Upper lobe of left lung (tissue), 4 donors: ENCODE results near the gene FAM193B.

Experiments
- POLR2A ChIP-seq, 4 donors: fragments of 450-650 bp; IDR thresholded peaks; one replicate each; pipeline ENCODE4 v1.5.1; 2016 to 2017; ENCODE audit warnings: antibody characterized with exemption in 4 of 4, mild to moderate bottlenecking in 2 of 4
- POLR2AphosphoS5 ChIP-seq, 2 donors: sonication (generic); formaldehyde crosslinking; IDR thresholded peaks; one replicate each; pipeline ENCODE4 v1.5.1; 2017; ENCODE audit warnings: antibody characterized with exemption in 2 of 2
- TF ChIP-seq, protein P1 (sequence below), 6 experiments: fragments of 450-650 bp in 4 of 6; fragments of 200-600 bp in 2 of 6; sonication (generic) in 2 of 6; IDR thresholded peaks; one replicate each; pipeline ENCODE4 v1.5.1; 2016 to 2019; ENCODE audit warnings: antibody characterized with exemption in 6 of 6

DNA sequence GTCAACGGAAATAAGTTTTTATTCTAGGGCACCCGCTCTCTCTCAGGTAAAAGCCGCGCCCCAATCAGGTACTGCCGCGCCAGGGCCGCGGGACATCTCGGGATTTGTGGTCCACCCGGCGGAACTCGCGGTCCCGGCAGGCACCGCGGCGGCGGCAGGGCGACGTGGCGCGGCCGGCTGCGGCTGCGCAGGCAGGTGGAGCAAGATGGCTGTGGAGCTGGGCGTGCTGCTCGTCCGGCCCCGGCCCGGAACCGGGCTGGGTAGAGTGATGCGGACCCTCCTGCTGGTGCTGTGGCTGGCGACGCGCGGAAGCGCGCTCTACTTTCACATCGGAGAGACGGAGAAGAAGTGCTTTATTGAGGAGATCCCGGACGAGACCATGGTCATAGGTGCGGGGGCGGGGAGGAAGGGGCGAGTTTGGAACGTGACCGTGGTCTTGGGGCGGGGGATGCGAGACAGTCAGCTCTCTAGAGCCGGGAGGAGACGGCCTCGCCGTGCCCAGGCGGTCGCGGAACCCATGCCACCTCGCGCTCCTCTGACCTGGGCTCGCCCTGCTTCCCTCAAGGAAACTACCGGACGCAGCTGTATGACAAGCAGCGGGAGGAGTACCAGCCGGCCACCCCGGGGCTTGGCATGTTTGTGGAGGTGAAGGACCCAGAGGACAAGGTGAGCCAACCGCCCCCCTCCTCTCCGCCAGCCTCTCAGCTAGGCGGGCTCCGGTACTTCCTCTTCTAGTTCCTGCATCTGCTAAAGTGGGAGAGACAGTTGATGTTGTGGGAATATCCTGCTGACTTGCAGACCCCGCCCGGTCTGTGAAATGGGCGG is 37.9 kb upstream of the FAM193B start, which contains the start of gene TMED9:
- TF ChIP-seq, protein P1, sequence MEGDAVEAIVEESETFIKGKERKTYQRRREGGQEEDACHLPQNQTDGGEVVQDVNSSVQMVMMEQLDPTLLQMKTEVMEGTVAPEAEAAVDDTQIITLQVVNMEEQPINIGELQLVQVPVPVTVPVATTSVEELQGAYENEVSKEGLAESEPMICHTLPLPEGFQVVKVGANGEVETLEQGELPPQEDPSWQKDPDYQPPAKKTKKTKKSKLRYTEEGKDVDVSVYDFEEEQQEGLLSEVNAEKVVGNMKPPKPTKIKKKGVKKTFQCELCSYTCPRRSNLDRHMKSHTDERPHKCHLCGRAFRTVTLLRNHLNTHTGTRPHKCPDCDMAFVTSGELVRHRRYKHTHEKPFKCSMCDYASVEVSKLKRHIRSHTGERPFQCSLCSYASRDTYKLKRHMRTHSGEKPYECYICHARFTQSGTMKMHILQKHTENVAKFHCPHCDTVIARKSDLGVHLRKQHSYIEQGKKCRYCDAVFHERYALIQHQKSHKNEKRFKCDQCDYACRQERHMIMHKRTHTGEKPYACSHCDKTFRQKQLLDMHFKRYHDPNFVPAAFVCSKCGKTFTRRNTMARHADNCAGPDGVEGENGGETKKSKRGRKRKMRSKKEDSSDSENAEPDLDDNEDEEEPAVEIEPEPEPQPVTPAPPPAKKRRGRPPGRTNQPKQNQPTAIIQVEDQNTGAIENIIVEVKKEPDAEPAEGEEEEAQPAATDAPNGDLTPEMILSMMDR (IDR thresholded peaks at IDR 0.05) = peak in 4 of 6 experiments; percentile 27 to 55 (median 44)
- TF ChIP-seq POLR2A (IDR thresholded peaks at IDR 0.05) (peak; percentile 85 to 94 (median 88)), POLR2AphosphoS5 (IDR thresholded peaks at IDR 0.05) (peak; percentile 88 to 95)
